Keratinocyte (primary cell): Measurements from ENCODE around the gene NDEL1. TPM values are rescaled to one million over a fixed set of nuclear protein-coding genes. Genes with fewer than 3 reads are reported as not detected.

Experiments used
- DNase-seq: peaks from one replicate; pipeline ENCODE4 v3.0.0-alpha.2; 2011; ENCODE audit warnings: low read depth, missing footprints, low spot score
- FAIRE-seq: peaks from 2 replicates; lab custom pipeline; 2011; peaks lifted over from hg19 to GRCh38; lab: Jason Lieb, UNC
- H2AFZ ChIP-seq: 2 replicates; pipeline ENCODE4 v1.6.0; 2012; ENCODE audit warnings: low read length, control low read depth, inconsistent platforms; ENCODE audit not compliant: control insufficient read depth
- H3K27ac ChIP-seq: 2 replicates; pipeline ENCODE4 v1.5.1; 2011; ENCODE audit warnings: low read length; ENCODE audit not compliant: control insufficient read depth, insufficient read depth
- H3K27me3 ChIP-seq: 3 replicates; pipeline ENCODE4 v1.6.0; 2011; ENCODE audit warnings: low read length; ENCODE audit not compliant: control insufficient read depth, insufficient read depth; ENCODE audit errors: extremely low read depth
- H3K36me3 ChIP-seq, 2 experiments: 2 replicates in 1 of 2; 3 replicates in 1 of 2; pipeline ENCODE4 v1.5.1; 2011; ENCODE audit warnings: low read length in 2 of 2, mild to moderate bottlenecking in 1 of 2; ENCODE audit not compliant: control insufficient read depth in 2 of 2, insufficient read depth in 2 of 2; ENCODE audit errors: extremely low read depth in 1 of 2
- H3K4me1 ChIP-seq: 3 replicates; pipeline ENCODE4 v1.5.1; 2011; ENCODE audit warnings: low read length; ENCODE audit not compliant: control insufficient read depth, insufficient read depth; ENCODE audit errors: extremely low read depth
- H3K4me2 ChIP-seq: 3 replicates; pipeline ENCODE4 v1.6.0; 2011; ENCODE audit warnings: low read depth, low read length; ENCODE audit not compliant: control insufficient read depth, insufficient read depth; ENCODE audit errors: extremely low read depth
- H3K4me3 ChIP-seq, 3 experiments: fragments of 200-600 bp in 1 of 3; sonication (generic) in 1 of 3; 2 replicates in 2 of 3; 3 replicates in 1 of 3; pipeline ENCODE4 v1.5.1; 2011 to 2016; ENCODE audit warnings: low read length in 3 of 3, mild to moderate bottlenecking in 3 of 3, control low read depth in 2 of 3, inconsistent platforms in 1 of 3, low read depth in 1 of 3, mixed read lengths in 1 of 3, mixed run types in 1 of 3, moderate library complexity in 1 of 3; ENCODE audit not compliant: control insufficient read depth in 2 of 3, insufficient read depth in 2 of 3; ENCODE audit errors: extremely low read depth in 1 of 3
- H3K79me2 ChIP-seq: 2 replicates; pipeline ENCODE4 v1.6.0; 2012; ENCODE audit warnings: low read length; ENCODE audit not compliant: control insufficient read depth, insufficient read depth
- H3K9ac ChIP-seq: 3 replicates; pipeline ENCODE4 v1.6.0; 2011; ENCODE audit warnings: low read length; ENCODE audit not compliant: control insufficient read depth, insufficient read depth; ENCODE audit errors: extremely low read depth
- H3K9me1 ChIP-seq: 3 replicates; pipeline ENCODE4 v1.6.0; 2011; ENCODE audit warnings: low read length; ENCODE audit not compliant: control insufficient read depth, insufficient read depth; ENCODE audit errors: extremely low read depth
- H3K9me3 ChIP-seq: 2 replicates; pipeline ENCODE4 v1.5.1; 2012; ENCODE audit warnings: low read depth, low read length; ENCODE audit not compliant: control insufficient read depth
- H4K20me1 ChIP-seq: 3 replicates; pipeline ENCODE4 v1.6.0; 2011; ENCODE audit warnings: low read length; ENCODE audit not compliant: control insufficient read depth, insufficient read depth; ENCODE audit errors: extremely low read depth
- CTCF ChIP-seq, 3 experiments: IDR thresholded peaks in 1 of 3; conservative IDR thresholded peaks in 1 of 3; optimal IDR thresholded peaks in 1 of 3; 2 replicates in 2 of 3; 3 replicates in 1 of 3; pipeline versions ENCODE3 to v1.5.1; 2011; ENCODE audit warnings: low read length in 3 of 3, mild to moderate bottlenecking in 3 of 3, moderate library complexity in 2 of 3, control low read depth in 1 of 3, inconsistent platforms in 1 of 3; ENCODE audit not compliant: insufficient read depth in 2 of 3; ENCODE audit errors: extremely low read depth in 1 of 3
- EZH2 ChIP-seq: IDR thresholded peaks from one replicate; pipeline ENCODE4 v1.6.1; 2012; ENCODE audit warnings: inconsistent platforms, mild to moderate bottlenecking, low read length, moderate library complexity
- dilution Hi-C: fragments of 300-500 bp; cut with MboI; formaldehyde crosslinking; loops from one replicate; pipeline ENCODE4 v1.7.0; 2020; ENCODE audit warnings: low sequenced_read_pairs; ENCODE audit not compliant: extremely low pct_ligation_motif_present
- polyA plus RNA-seq, 5 experiments: library from polyadenylated mRNA; depleted of rRNA in 3 of 5; stranded (reverse) in 3 of 5; stranded (forward) in 1 of 5; unstranded in 1 of 5; fragments of >200 nt; gene quantifications; 1 replicate in 1 of 5; 2 replicates in 3 of 5; 3 replicates in 1 of 5; pipeline versions ENCODE4 v1.2.1 to v1.2.3, GENCODE V29; 2011 to 2012; ENCODE audit warnings: missing spikeins in 2 of 5, low read depth in 1 of 5, low replicate concordance in 1 of 5

The NDEL1 gene
- polyA plus RNA-seq, 1 donor (not counting 4 experiments of a cell fraction or from before 2014, with no cell fraction given), result 76.8 TPM

- Histone ChIP-seq H3K9me3 (no peaks in the 10 kb centered on the region), H3K79me2 (peaks cover under 1% of the 10 kb centered on the region), H3K9me1 (no peaks in the 10 kb centered on the region), H3K4me2 (no peak overlapping the region), H3K9ac (no peak overlapping the region), H3K36me3 (peaks cover 54 to 61% of the 10 kb centered on the region in 2 experiments), H3K27me3 (no peaks in the 10 kb centered on the region), H2AFZ (no peak overlapping the region), H4K20me1 (no peaks in the 10 kb centered on the region), H3K27ac (no peak overlapping the region), H3K4me3 (no peak overlapping the region), H3K4me1 (no peaks in the 10 kb centered on the region)
- FAIRE-seq (no peak), DNase-seq (no peak)
- dilution Hi-C loops, result no loop called here
- TF ChIP-seq CTCF (optimal IDR thresholded peaks at IDR 0.05 in 1 of 3, IDR thresholded peaks at IDR 0.05 in 1 of 3, conservative IDR thresholded peaks at IDR 0.05 in 1 of 3; ENCODE audit: extremely low read depth in 1 of 3, insufficient read depth in 2 of 3, low read length in 3 of 3), result no peak
- TF ChIP-seq EZH2, result no peak
Observed at GRCh38 chr17:8476741-8477140, 41.1 kb downstream of the NDEL1 start.

- no peak overlapping the region for H3K27ac ChIP-seq
- H4K20me1 ChIP-seq, result no peaks in the 10 kb centered on the region
- no peak overlapping the region for H3K4me2 ChIP-seq
- H3K9ac ChIP-seq, result no peak overlapping the region
- DNase-seq, result no peak
- no peaks in the 10 kb centered on the region for H3K9me3 ChIP-seq
- dilution Hi-C loops, result no loop called here
- H3K36me3 ChIP-seq, result peaks cover 53 to 61% of the 10 kb centered on the region in 2 experiments
- no peak overlapping the region for H3K4me3 ChIP-seq
- H3K9me1 ChIP-seq, result no peaks in the 10 kb centered on the region
- H3K79me2 ChIP-seq, result no peaks in the 10 kb centered on the region
- H2AFZ ChIP-seq, result no peak overlapping the region
- TF ChIP-seq EZH2 (no peak), CTCF (optimal IDR thresholded peaks at IDR 0.05 in 1 of 3, IDR thresholded peaks at IDR 0.05 in 1 of 3, conservative IDR thresholded peaks at IDR 0.05 in 1 of 3; ENCODE audit: extremely low read depth in 1 of 3, insufficient read depth in 2 of 3, low read length in 3 of 3) (no peak)
- no peak for FAIRE-seq
- no peaks in the 10 kb centered on the region for H3K4me1 ChIP-seq
- no peaks in the 10 kb centered on the region for H3K27me3 ChIP-seq
Observed at GRCh38 chr17:8477171-8477570, 41.5 kb downstream of the NDEL1 start.
